CD4-positive, alpha-beta T cell treated with Interleukin-6 for 4 hours (primary cell): ENCODE data around the gene CARNS1.
"Not testable (repeated sequence)": the region's sequence is repeated elsewhere in the genome, so short reads cannot be mapped to it uniquely, and the experiment has no call there.

Source experiments
- DNase-seq: peaks from one replicate; pipeline ENCODE4 v3.0.0-alpha.2; 2020; ENCODE audit warnings: mixed read lengths

Gene CARNS1

GRCh38 chr11:67445515-67445914, 30.0 kb downstream of the CARNS1 start:
- DNase-seq: no peak

DNA sequence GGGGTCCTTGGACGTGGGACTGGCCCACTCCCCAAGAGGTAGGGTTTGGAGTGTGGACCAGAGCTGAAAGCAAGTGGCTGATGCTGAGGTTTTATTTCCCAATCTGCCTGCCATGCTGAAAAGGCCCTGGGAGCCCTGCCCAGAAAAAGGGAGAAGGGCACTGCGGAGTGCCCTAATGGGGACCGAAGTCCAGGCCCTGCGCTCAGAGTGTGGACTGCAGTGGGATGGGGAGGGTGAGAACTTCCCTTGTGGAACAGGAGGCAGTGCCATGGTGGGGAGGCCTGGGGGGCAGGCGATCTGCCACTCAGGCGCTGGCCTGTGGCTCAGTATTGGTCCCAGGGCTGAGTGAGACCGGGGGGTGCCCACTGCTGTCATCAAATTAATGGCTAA, 32.7 kb downstream of the CARNS1 start:
- no peak for DNase-seq

GRCh38 chr11:67449116-67449844, 33.8 kb downstream of the CARNS1 start:
- no peak for DNase-seq

DNA sequence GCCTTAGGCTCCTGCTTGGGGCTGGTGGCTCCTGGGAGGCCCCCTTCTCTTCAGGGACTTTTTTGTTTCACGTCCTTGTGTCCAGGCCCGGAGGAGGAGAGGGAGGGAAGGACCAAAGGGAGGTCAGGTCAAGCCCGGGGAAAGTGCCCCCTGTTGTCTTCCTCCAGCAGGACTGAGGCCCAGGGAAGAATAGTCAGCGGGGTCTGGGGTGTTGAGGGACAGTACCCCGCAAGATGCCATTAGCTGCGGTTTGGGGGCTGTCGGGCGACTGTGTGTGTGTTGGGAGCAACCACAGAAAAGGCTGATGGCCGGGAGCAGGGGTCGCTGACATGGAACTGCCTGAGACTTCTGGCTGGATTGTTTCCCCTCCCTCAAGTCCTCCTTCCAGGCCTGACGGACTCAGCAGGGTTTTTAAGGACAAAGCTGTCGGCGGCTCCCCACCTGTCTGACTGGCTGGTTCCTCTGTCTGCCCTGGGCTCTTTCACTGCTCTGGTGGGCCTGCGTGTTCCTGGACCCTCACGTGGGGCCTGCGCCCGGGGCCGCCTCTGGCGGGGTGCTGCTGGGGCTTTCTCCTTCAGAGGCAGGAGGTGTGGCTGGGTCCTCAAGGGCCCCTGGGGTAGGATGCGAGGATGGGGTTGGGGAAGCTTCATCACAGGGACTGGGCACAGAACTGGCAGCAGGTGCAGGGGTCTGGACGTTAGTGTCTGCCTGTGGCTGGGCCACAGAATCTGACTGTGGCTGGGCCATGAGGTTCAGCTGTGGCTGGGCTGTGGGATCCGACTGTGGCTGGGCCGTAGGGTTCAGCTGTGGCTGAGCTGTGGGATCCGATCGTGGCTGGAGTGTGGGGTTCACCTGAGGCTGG, 35.5 kb downstream of the CARNS1 start:
- DNase-seq: no peak

DNA sequence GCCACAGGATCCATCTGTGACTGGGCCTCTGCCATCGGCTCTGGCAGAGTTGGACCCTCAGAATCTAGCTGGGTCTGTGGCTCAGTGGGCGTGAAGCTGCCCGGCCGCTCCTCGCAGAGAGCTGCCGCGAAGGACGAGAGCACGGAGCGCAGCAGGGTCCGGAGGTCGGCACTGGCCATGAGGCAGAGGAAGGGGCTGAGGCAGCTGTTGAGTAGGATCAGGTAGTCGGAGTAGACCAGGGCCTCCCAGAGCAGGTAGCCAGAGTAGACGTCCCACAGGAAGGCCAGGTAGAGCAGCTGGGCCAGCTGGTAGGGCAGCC, 36.1 kb downstream of the CARNS1 start:
- DNase-seq: no peak

DNA sequence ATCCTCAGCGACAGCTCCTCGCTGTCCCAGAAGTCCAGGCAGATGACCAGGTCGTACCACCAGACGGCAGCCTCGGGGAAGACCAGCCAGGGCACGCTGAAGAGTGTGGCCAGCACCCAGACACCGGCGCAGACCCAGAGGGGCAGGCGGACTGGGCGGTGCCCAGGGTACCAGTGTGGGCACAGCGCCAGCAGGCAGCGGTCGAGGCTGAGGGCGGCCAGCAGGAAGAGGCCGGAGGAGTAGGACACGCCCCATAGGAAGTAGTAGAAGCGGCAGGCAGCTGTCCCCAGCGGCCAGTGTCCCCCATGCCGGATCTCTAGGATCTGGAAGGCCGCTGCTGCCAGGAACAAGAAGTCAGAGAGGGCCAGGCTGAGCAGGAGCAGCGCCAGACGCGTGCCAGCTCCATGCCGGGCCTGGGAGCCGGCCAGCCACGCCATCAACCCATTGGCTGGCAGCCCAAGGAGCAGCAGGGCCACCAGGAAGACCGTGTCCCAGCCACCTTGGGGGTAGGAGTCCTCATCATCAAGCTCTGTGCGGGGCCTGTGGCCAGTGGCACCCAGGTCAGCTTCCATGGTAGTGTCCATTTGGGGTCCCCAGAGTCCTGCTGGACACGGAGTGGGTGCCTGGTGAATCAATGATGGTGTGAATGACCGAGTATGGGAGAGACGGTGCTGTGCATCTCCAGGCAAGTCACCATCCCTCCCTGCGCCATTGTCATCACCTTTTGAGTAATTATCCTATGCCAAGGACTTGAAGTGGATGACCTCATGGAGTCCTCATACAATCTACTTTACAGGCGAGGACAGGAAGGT, 36.9 kb downstream of the CARNS1 start, which contains the start of gene GPR152:
Gene GPR152 (minus strand): TSS at position 589 of the 812 bp plus-strand sequence. CDS start 5 bp downstream, at position 584.
- DNase-seq: no peak

DNA sequence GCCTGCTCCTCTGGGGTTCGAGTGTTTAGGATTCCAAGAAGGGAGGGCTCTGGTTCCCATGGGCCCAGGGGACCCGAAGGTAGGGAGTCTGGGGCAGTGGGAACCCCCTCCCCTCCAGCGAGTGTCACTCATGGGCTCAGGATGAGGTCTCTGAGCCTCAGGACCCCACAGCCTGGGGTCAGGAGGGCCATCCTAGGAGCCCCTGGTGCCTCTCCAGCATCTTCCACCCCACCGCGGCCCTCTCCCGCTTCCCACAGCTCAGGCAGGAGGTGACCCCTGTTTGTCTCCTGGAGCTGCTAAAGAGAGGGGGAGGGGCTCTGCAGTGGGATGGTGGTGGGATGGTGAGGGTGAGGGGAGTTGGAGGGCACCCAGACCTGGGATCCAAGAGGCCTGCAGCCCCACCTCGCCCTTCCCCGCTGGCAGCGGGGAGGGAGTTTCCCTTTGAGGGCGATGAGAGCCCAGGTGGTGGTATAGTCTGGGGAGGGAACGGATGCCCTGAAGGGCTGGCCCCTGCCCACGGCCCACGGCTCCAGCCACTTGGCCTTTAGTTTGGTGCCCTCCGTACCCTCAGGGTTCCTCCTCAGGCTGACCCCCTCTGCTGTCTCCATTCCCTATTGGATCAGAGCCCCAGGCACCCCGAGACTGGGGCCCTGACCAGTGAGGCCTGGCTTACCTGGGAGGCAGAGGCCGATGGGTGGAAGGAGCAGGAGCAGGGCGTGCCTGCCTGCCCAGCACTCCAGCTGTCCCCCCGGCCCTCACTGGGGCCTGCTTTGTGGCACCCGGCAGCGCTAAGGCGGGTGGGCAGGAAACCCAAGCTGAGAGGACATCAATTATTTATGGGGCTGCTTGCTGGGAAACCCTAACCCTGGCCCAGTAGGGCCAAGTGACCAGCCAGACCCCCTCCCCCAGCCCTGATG, 38.6 kb downstream of the CARNS1 start:
- DNase-seq: no peak

GRCh38 chr11:67455054-67455453, 39.6 kb downstream of the CARNS1 start, which contains the start of gene CABP4:
Gene CABP4 (plus strand): TSS chr11:67455354. CDS start chr11:67455424, 70 bp downstream.
- DNase-seq: no peak

GRCh38 chr11:67456068-67456705, 40.7 kb downstream of the CARNS1 start:
- no peak for DNase-seq

DNA sequence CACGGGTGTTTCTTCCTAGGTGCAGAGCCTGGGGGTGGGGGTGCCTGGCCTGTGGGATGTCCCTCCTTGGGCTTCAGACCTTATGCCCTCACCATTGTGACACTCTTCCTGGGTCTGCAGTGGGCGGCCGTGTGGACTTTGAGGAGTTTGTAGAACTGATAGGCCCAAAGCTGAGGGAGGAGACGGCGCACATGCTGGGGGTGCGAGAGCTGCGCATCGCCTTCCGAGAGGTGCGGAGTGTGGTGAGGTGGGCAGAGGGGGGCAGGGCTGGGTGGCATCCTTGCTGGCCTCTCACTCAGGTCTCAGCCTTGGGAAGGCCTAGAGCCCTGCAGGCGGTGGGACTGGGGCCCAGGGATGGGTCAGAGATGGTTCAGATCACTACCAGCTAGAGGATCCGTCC, 42.0 kb downstream of the CARNS1 start:
- no peak for DNase-seq

- DNase-seq: no peak
Measured at GRCh38 chr11:67458266-67458665, 42.8 kb downstream of the CARNS1 start.

GRCh38 chr11:67463186-67463585, 47.7 kb downstream of the CARNS1 start:
- no peak for DNase-seq

DNA sequence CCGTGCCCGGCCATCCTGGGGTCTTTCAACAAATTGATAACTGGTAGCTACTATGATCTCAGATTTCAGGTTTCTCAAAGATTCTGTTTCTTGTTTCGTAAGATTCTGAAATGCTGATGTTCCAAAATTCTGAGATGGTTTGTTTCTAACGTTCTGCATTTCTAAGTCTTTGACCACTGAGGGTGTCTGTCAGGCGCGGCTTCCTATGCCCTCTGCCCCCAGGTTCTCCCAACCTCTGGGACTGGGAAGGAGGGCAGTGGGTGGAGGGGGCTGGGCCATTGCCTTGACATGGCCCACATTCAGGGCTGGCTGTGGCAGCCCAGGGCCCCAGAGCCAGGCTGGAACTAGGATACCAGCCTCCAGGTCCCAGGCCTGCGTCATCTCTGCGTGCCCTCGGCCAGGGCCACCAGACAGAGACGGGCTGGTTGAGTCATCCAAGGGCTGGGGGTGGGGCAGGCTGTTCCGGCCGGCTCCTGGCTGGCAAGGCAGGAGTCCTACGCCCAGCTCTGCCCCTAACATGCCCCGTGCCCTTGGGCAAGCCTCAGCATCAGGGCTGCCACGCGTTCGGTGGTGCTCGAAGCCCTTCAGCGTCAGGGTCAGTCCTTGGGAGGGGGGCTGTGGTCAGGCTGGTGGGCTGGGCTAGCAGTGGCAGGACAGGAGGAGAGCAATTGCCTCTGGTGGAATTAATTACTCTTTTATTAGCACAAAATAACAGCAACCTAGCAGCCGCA, 48.4 kb downstream of the CARNS1 start:
- DNase-seq: no peak

DNA sequence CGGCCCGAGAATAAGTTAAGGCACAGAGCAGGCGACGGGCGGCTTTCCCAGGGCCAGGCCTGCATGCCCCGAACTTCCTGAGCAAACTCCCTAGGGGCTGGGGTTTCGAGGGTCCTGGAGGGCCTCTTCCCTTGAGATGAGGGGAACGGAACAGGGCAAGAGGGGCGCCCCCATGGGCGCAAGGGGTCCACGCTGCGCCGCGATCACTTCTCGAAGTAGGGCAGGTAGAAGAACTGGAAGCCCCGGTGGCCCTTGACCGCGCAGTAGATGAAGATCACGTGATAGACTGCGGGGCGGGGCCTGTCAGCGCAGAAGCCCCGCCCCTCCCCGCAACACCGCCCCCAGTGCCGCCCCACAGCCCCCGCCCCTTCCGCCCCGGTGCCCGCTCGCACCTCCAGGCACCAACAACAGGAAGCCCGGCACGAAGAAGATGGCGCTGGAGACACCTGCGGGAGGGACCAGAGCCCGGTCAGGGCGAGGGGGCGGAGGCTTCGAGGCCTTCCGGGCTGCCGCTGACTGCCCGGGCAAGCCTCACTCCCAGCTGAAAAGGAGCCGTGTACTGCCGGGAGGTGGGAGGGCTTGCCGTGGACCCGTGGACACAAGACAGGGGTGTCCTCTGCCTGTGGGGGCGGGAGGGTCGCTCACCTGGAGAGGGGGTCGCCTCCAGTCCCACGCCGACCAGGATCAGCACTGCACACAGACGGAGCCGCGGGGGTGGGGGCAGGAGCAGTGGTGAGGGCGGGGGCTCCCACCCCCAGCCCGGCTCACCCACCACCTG, 49.1 kb downstream of the CARNS1 start:
- DNase-seq: peak; percentile 94

DNA sequence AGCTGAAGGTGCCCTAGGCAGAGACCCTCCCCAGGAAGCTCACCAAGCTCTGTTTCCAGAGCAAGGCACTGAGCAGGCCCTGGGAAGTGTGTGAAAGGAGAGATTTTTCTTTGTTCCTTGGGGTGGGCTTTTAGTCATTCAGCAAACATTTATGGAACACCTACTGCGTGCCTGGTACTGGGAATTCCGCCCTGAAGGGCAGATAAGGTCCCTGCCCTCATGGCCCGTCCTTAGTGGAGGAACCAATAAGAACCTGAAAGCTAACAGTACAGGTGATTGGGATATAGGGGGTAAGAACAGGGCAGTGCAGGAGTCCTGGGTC, 49.7 kb downstream of the CARNS1 start:
- DNase-seq: no peak

GRCh38 chr11:67465530-67465929, 50.1 kb downstream of the CARNS1 start:
- DNase-seq: not testable (repeated sequence)

DNA sequence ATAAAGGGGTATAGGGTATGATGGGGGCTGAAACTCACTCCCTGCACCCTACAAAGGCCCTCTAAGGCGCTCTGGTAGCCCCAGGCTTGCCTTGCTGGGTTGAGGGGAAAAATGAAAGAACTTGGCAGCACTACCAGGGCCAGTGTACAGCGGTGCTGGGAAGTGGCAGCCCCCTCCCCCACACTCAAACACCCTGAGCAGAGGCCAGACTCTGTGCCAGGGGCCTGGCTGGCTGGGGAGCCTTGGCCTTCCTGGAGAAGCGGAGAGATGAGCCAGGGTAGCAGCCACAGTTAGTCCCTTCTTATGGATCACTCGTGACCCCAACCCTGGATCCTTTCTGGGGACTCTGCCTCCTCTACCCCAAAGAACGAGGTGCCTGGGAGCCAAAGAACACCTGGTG, 50.9 kb downstream of the CARNS1 start:
- no peak for DNase-seq

- no peak for DNase-seq
Measured at GRCh38 chr11:67466962-67467771, 51.7 kb downstream of the CARNS1 start.

DNA sequence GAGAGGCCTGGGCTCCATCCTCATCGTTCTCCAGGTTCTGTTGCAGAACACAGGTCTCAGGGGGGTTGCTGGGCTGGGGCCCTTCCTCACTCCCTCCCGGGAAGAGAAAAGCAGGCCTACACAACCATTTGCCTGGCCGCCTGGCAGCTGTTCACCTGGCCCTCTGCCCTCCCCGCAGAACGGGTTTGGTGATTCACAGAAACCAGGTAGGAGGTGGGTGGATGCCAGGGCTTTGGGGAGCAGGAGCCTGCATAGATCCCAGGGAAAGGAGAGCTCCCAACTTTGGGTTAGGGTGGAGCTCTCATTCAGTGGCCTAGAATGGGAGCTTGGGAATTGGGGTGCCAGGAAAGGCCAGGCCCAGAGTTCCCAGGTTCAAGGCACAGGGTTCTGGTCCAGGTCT, 52.6 kb downstream of the CARNS1 start:
- DNase-seq: peak; percentile 37

GRCh38 chr11:67468456-67468758, 52.9 kb downstream of the CARNS1 start:
- DNase-seq: peak; percentile 31
